GM18909 (cell line): Measurements from ENCODE around the gene IER5.

Source experiments
- ATAC-seq: cut with Tn5 transposase; IDR thresholded peaks from one replicate; pipeline ENCODE4 v1.9.1; 2021; ENCODE audit warnings: mild to moderate bottlenecking; ENCODE audit not compliant: unreplicated experiment, poor library complexity

IER5 gene

DNA sequence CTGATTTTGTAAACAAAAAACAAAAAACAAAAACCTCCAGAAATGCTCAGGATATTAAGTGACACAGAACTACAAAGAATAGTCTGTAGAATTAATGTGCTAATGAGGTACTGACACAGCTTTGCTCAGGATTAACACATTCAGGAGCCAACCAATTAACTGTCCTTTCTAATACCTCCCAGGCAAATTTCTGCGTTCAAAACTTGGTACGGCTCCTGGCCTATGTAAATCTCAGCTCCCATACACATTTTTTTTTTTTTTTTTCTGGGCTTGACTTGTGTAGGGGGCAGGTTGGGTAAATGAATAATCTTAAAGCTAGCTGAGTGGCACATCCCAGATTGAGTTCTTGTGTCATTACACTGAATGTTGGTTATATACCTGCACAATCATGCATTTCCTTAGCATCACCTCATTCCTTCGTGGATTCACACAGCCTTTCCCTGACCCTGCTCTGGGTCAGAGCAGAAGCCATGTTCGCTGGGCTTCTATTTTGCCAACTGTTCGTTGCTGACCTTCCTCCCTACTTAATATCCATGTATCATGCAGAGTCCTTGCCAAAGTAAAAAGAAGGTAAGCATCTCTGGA lies 12.6 kb upstream of the IER5 start:
- ATAC-seq: no peak

DNA sequence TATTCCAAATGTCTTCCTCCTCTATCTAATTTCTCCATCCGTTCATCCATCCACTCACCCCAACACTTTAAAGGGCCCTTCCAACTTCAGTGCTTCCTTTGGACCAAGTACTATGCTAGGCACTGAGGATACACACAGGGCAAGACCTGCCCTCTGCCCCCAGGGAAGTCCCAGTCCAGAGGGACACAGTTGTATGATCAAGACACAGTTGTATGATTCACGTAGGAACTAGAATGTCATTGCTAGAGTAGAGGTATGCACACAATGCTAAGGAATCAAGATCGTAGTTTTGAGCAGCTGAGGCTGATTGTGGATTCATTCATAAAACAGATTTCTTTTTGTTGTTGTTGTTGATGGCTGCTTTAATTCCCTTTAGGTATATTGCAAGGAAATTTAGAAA lies 11.6 kb upstream of the IER5 start:
- no peak for ATAC-seq

DNA sequence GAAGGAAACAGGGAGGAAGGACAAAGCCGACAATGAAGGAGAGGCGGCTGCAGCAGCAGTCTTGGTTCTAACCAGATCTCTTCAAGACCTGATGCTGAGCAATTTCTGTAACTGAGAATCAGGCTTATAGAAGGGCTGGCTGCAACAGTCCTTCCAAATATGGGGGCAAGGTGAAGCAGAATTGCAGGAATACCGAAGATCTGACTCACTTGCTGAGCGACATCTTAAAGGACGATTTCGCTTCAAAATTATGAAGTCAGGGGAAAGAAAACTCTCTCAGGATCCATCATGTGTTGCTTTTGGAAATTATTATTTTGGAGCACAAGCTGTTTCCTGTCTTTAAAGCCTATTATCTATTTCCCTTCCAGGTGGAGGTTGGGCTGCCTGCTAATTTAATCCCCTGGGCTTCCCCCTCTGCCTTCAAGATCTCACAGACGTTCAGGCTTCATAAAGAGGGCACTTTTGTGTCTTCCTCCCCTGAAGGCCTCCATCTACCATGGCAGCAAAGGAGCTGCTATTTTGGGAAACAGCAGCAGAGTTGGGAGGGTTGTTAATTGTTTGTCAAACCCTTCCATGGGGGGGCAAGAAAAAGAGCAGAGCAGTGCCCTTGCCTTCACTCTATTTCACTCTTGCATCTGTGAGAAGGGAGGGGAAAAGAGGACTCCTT lies 10.8 kb upstream of the IER5 start:
- no peak for ATAC-seq

DNA sequence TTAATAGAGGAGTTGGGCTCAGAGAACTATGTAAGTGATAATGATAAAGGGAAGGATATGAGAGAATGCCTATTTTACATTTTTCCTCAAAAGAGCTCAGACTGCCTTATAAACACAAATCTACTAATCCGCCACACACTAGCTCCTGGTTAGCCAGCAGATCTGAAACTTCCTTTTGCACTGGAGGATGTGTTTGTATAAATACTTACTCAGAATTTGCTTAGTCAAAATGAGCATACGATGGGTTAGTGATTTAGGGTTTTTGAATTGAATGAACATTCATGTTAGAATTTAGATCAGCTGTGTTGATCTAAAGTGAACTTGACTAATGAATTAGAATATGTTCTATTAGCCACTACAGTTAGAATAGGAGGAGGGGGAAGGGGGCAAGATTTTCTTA lies 9.1 kb upstream of the IER5 start:
- ATAC-seq: no peak

DNA sequence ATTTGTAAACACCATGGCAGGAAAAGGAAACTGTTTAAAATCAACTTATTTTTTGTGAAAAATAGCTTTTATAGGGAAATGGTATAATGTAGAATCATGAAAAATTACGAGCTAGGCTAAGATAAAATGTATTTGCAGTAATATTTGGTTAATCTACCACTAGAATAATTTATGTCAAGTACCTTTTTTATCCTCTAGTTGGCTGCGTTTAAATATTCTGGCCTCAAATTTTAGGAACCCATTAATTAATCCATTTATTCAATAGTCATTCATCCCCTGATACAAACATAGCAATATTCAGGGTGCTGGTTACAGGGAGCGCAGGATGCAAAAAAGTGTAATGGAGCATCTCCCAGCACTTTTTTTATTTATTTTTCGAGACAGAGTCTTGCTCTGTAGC lies 8.6 kb upstream of the IER5 start:
- no peak for ATAC-seq

DNA sequence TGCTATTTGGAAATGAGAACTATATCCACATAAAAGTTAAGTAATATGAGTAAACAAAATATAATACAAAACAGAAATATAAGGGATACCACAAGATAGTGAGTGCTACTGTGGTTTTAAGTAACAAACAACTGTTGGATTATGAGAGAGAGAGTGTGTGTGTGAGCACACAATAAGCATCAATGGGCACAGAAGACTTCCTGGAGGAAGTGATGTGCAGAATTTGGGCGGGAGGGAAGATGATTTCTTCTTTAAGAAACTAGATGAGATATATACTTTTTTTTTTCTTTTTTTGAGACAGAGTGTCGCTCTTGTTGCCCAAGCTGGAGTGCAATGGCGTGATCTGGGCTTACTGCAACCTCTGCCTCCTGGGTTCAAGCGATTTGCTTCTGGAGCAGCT lies 7.9 kb upstream of the IER5 start:
- no peak for ATAC-seq

DNA sequence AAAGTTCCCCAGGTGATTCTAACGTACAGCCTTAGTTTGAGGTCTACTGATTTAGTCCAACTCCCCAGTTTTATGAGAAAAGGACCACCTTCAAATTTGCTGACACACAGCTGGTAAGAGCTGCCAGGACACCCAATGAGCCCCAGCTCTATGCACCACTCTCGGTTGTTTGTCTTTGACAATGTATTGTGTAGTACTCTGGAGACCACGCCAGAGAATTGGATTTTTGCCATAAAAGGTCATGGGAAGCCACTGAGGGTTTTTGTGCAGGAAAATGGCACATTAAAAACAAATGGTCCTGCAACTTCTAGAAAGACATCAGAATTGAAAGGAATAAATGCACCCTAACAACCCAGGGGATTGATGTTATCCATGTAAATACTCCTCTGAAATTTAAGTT lies 7.1 kb upstream of the IER5 start:
- no peak for ATAC-seq

DNA sequence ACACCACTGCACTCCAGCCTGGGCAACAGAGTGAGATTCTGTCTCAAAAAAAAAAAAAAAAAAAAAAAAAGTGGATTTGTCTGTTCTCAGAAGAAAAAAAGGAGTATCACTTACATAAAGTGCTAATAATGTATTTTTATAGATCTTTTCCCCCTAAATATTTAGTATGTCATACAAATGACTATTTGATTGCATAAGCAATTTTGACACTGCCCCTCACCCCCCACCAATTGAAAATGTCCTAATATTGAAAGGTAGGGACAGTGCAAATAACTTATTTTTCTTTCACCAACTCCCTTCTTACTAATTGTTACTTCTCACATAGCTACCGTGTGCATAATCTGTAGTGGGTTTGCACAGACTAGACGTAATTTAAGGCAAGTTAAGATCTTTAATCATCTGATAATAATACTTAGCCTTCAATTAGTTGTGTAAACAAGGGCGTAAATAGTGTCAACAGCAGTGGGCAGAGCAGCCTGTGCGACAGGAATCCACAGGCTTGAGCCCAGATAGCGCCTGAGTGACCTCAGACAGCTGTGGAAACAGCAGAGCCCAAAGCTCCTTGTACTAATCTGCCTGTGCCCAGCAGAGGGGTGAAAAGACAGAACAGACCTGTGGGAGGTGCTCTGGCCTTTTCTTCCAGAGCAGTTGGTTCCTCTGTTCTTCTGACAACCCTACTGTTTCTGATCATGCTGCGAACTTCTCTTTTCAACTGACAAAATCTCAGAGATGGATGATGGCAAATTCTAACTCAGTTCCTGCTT lies 4.5 kb upstream of the IER5 start:
- ATAC-seq: peak; percentile 31

DNA sequence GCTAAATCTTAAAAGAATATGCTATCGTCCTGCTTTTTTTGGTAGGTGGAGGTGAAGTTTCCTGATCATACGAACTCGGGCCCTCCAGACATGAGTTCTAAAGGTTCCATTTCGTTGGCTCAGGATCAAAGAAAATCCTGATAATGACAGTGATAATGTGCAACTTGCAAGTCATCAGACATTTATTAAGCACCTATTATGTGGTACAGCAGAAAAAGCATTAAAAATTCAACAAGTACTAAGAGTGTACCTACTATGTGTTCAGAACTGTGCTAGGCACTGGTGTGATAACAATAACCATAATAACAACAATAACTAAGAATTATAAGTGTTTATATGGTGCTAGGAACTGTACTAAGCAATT lies 3.9 kb upstream of the IER5 start:
- no peak for ATAC-seq

DNA sequence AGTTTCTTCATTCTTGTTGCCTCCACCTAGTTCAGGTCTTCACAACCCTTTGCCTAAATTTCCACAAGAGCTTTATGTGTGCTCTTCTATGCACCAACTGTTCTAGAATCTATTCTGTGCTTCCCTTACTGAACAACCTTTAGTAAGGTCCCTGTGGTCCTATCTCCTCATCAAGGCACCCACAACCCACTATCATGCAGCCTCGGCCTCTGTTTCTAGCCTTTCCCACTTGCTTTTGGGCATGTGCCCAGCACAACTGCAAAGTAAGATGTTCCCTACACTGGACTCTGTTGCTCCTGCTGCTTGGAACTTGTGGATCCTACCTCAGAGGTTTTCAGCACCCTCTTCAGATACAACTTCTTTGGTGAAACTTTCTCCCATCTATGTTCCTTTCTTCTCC lies 2.4 kb upstream of the IER5 start:
- ATAC-seq: no peak

DNA sequence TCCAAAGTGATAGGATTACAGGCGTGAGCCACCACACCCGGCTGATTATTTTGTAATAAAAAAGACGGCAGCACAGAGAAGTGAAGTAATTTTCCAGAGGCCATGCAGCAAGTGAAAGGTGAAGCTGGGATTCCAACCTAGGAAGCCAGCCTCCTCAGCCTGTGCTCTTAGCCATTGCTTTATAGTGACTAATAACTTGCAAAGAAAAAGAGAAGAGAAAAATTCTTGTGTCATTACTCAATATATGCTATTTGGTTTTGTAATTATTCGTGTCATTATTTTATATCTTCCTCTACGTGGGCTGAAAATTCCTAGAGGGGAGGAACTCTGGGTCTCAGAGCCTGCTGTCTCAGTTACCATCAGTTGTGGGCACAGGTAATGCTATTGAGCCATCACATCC lies 1.6 kb upstream of the IER5 start:
- no peak for ATAC-seq

DNA sequence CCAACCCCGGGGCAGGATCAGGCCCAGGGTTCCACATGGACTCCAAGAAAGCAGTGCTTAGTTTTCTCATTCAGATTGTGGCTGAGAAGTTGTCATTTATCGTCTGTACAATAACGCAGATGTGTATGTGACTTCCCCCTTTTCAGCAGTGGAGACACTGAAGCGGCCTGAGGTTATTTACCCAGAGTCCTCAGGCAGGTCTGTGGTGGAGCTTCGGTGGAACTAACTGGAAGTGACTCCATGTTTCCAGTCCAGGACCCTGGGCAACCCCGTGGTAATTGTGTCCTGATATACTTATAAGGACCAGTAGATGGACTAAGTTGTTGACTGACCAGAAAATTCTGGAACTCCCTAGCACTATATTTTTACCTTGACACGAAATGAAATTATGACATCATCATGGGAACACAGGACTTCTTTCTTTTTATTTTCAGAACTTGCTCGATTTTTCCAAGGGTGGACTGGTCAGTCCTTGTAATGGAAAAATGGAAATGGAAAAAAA lies 1.0 kb upstream of the IER5 start:
- ATAC-seq: no peak

DNA sequence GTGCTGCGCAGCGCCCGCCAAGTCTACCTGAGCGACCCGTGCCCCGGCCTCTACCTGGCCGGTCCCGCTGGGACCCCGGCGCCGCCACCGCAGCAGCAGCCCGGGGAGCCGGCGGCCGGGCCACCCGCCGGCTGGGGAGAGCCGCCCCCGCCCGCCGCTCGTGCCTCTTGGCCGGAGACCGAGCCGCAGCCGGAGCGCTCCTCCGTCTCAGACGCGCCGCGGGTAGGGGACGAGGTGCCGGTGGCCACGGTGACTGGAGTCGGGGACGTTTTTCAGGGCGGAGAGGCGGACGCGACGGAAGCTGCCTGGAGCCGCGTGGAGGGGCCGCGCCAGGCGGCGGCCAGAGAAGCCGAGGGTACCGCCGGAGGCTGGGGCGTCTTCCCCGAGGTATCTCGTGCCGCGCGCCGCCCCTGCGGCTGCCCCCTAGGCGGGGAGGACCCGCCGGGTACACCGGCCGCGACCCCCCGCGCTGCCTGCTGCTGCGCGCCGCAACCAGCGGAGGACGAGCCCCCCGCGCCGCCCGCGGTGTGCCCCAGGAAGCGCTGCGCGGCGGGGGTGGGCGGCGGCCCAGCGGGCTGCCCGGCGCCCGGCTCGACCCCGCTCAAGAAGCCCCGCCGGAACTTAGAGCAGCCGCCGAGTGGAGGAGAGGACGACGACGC lies 646 bp downstream of the IER5 start:
- ATAC-seq: peak; percentile 15

DNA sequence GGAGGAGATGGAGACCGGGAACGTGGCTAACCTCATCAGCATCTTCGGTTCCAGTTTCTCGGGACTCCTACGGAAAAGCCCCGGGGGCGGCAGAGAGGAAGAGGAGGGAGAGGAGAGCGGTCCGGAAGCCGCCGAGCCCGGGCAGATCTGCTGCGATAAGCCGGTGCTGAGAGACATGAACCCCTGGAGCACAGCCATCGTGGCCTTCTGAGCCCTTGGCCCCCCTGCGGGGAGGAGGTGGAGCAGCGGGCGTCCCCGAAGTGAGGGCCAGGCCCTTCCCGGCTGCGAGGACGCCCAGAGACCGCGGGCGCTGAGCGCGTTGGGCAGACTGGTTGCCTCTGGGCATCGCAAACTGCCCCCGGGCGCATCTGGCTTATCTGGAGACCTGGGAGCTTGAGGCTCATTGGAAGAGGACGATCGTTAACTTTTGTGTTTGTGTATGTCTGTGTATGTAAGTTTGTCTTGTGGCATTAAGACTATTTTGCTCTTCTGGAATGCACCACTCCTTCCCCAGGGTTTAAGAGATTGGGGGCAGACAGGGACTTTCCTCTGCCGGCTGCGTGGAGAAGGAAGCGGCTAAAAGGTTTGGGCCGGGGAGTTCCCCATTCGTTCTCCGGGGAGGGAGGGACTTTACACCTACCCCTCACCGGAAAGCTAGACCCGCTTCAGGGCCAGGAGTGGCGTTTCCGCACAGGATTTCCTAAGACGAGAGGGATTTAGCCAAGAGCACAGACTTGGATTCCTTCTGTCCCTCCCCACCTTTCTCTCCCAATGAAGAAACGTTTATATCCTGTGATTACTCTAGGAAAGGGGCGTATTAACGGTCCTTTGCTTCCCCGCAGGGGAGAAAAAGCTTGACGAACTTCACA lies 1.4 kb downstream of the IER5 start:
- peak; percentile 38 for ATAC-seq

DNA sequence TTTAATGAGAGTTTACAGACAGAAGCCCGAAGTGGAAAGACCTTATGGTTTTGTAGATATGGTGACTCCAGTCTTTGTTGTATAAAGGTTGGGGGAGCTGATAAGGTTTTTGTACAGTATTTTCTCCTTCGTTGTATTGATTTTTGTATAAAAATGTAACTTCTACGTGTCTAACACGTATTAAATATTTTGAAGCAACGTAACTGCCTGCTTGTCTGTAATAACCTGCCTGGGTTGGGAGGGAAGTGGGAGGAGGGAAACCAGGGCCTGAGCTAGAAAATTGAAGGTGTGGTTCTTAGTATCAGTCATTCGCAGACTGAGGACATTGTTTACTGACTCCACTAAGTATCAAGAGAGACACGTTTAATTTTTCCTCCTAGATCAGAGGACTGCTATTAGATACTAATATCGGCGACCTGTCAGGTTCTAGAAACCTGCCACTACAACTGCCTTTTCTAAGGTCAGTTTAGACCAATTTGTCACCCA lies 2.2 kb downstream of the IER5 start:
- ATAC-seq: no peak

DNA sequence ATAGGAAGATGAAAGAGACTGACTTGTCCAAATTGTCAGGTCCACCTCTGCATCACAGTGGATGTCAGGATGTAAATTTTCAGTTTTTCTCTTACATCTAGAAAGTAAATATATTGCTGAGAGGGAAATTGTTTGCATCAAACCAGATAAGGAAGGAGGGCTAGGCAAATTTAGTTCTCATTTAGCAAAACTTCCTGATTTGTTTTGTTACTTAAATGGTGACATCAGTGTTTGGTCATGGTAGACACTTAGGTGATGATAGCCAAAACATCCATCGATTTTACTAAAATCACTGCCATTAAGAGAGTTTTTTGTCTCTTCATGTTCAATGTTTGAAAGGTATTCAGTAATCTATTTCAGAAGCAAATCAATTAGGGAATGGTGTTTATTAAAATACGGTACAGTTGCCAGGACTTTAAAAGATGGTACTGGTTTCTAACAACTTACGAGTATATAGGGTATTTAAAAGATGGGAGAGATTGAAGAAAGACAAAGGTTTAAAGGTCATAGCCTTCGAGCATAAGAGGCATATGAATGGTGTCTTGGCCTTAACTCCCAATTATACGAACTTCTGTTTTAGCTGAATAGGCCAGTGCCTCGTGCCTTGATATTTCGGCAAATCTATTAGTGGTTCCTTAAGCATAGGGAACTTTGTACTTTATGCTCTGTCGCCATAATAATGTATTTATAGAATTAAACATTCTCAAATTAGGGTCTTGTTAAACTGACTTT lies 3.0 kb downstream of the IER5 start:
- no peak for ATAC-seq

DNA sequence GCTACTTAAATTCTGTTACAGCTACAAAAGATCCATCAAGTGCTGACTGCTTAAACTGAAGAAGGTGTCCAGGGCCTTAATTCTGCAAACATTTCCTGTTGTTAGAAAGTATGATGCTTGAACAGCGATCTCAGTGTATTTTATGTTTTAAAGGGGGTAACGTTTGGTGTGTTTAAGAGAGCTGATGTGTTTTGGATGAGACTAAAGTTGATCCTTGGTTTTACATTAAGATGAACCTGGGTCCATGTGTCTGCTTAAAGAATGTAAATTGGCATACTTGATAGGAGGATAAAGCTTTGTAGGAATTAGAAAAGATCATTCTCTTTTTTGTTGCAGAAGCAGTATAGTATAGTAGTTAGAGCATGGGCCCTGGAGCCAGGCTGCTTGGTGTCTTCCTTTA lies 3.6 kb downstream of the IER5 start:
- ATAC-seq: no peak

DNA sequence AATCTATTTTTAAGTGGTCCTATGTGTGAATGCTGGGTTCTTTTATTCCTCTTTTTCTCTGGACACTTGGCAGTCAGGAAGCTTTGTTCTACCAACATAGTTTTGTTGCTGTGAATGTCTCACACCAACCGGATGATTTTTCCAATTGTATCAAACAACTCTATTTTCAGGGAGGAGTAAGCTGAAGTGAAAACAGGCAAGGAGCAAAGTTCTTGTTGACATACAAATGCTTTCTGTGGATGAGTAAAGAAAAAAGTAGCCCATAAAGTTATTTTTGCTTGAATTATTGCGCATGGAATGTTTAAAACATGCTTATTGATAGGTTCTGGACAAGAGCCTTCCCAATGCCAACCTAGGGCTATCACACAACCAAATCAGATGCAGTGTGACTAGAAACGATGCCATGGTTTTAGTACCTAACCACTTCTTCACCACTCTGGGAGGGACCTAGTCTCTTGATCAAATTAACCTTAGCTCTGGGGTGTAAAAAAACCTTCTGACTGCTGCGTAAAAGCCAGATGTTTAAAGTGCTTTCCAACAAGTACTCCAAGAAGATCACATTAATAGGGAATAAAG lies 4.5 kb downstream of the IER5 start:
- ATAC-seq: no peak
